Gastroesophageal sphincter (tissue), 3 donors: ENCODE results near the gene TMEM138.

Experiments
- POLR2A ChIP-seq, 2 donors: fragments of 450-650 bp; IDR thresholded peaks; one replicate each; pipeline ENCODE4 v1.6.1; 2017; ENCODE audit warnings: antibody characterized with exemption in 2 of 2, mild to moderate bottlenecking in 2 of 2, moderate library complexity in 1 of 2
- TF ChIP-seq, protein P1 (sequence below), 4 experiments: fragments of 200-600 bp in 2 of 4; fragments of 450-650 bp in 2 of 4; sonication (generic) in 1 of 4; IDR thresholded peaks; one replicate each; pipeline ENCODE4 v1.5.1; 2017 to 2019; ENCODE audit warnings: antibody characterized with exemption in 4 of 4, mild to moderate bottlenecking in 2 of 4, moderate library complexity in 2 of 4

DNA sequence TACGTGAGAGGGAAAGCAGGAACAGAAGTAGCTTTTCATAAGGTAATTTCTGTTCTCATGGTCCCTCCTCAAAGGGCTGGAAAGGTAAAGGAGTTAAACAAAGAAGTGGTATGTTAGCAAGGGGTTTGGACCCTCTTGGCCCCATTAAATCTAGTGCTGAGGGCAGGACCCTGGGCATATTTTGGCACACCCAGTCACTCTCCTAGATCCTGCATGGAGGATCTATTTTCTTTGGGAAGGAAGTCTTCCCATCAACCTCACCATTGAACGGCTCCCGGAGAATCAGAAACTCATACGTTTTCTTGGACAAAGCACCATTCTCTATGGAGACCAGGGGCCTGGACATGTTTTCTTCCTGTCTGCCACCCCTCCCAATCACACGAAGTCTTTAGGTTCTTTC, 41.9 kb downstream of the TMEM138 start:
- TF ChIP-seq POLR2A (IDR thresholded peaks at IDR 0.05) = no peak
- TF ChIP-seq, protein P1, sequence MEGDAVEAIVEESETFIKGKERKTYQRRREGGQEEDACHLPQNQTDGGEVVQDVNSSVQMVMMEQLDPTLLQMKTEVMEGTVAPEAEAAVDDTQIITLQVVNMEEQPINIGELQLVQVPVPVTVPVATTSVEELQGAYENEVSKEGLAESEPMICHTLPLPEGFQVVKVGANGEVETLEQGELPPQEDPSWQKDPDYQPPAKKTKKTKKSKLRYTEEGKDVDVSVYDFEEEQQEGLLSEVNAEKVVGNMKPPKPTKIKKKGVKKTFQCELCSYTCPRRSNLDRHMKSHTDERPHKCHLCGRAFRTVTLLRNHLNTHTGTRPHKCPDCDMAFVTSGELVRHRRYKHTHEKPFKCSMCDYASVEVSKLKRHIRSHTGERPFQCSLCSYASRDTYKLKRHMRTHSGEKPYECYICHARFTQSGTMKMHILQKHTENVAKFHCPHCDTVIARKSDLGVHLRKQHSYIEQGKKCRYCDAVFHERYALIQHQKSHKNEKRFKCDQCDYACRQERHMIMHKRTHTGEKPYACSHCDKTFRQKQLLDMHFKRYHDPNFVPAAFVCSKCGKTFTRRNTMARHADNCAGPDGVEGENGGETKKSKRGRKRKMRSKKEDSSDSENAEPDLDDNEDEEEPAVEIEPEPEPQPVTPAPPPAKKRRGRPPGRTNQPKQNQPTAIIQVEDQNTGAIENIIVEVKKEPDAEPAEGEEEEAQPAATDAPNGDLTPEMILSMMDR (IDR thresholded peaks at IDR 0.05) = no peak
